Kidney epithelial cell (primary cell): ENCODE measurements around the gene PCMTD2. TPM values are rescaled to one million over a fixed set of nuclear protein-coding genes. Genes with fewer than 3 reads are reported as not detected.

ENCODE experiments used
- DNase-seq: peaks from one replicate; pipeline ENCODE4 v3.0.0-alpha.2; 2010; ENCODE audit warnings: low read depth
- H3K27me3 ChIP-seq: 2 replicates; pipeline ENCODE4 v1.6.0; 2011; ENCODE audit warnings: low read length; ENCODE audit not compliant: control insufficient read depth, insufficient read depth
- H3K36me3 ChIP-seq: 2 replicates; pipeline ENCODE4 v1.5.1; 2011; ENCODE audit warnings: low read length; ENCODE audit not compliant: control insufficient read depth, insufficient read depth
- H3K4me3 ChIP-seq: 2 replicates; pipeline ENCODE4 v1.5.1; 2011; ENCODE audit warnings: low read depth, mild to moderate bottlenecking, control low read depth, low read length
- CTCF ChIP-seq: IDR thresholded peaks from 2 replicates; pipeline ENCODE4 v1.5.1; 2011; ENCODE audit warnings: mild to moderate bottlenecking, moderate library complexity, low read length, control low read depth, inconsistent platforms; ENCODE audit not compliant: insufficient read depth, poor library complexity, severe bottlenecking
- total RNA-seq: library from RNA; depleted of rRNA; stranded (reverse); fragments of >200 nt; gene quantifications from 2 replicates; pipeline ENCODE4 v1.2.3, GENCODE V29; 2015

PCMTD2 gene
- total RNA-seq, 1 donor from 2014 or later = 53.8 TPM

DNA sequence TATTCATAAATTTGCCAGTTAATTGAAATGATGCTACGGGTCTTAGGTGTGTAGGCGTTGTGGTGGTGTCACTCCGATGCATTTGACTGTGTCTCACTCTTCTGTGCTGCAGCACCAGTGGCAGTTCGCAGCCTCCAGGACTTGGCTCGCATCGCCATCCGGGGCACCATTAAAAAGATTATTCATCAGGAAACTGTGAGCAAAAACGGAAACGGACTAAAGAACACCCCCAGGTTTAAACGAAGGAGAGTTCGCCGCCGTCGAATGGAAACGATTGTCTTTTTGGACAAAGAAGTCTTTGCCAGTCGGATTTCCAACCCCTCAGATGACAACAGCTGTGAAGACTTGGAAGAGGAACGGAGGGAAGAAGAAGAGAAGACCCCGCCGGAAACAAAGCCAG is 17.6 kb downstream of the PCMTD2 start:
- no peaks in the 10 kb centered on the region for H3K36me3 ChIP-seq
- H3K27me3 ChIP-seq = no peaks in the 10 kb centered on the region
- no peak for DNase-seq
- no peak for TF ChIP-seq CTCF
- no peak overlapping the region for H3K4me3 ChIP-seq

GRCh38 chr20:64276817-64277216 is 21.3 kb downstream of the PCMTD2 start:
- H3K4me3 ChIP-seq = no peak overlapping the region
- no peak for TF ChIP-seq CTCF
- H3K27me3 ChIP-seq = no peaks in the 10 kb centered on the region
- no peak for DNase-seq
- H3K36me3 ChIP-seq = no peaks in the 10 kb centered on the region

GRCh38 chr20:64277571-64278316 is 22.2 kb downstream of the PCMTD2 start:
- Histone ChIP-seq H3K4me3 (no peak overlapping the region), H3K27me3 (no peaks in the 10 kb centered on the region), H3K36me3 (no peaks in the 10 kb centered on the region)
- no peak for TF ChIP-seq CTCF
- no peak for DNase-seq

- no peak for TF ChIP-seq CTCF
- DNase-seq = no peak
- Histone ChIP-seq H3K27me3 (no peaks in the 10 kb centered on the region), H3K36me3 (no peaks in the 10 kb centered on the region), H3K4me3 (no peak overlapping the region)
Observed at GRCh38 chr20:64278317-64278681, 22.8 kb downstream of the PCMTD2 start.

DNA sequence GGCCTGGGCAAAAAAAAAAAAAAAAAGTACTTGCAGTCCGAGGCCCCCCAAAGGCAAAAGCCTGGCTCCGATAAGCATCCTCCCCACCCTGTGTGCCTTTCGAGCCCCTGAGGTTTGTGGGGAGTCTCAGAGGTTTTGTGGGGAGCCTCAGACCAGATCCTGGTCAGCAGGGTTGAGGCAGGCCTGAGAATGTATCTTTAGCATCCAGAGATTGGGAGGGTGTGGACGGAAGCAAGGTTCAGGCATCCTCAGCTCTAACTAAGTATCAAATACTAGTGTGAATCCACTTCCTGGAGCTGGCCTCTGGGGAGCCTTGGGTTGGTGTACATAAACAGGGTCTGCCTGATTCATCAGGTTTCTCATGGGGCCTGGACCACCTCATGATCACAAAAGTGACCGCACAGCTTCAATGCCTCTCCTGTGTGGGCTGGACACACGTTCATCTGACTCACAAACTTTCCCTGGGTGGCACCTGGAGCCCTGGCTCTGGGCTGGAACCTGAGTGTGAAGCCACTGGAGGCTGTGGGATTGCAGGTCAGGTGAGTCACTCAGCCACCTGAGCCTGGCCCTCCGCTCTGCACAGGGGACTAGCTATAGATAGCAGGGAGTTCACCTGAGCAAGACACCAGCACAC is 24.4 kb downstream of the PCMTD2 start:
- Histone ChIP-seq H3K4me3 (no peak overlapping the region), H3K27me3 (no peaks in the 10 kb centered on the region), H3K36me3 (no peaks in the 10 kb centered on the region)
- TF ChIP-seq CTCF = no peak
- DNase-seq = no peak

- TF ChIP-seq CTCF = no peak
- Histone ChIP-seq H3K27me3 (no peaks in the 10 kb centered on the region), H3K4me3 (no peak overlapping the region), H3K36me3 (no peaks in the 10 kb centered on the region)
- DNase-seq = no peak
Observed at GRCh38 chr20:64280460-64280843, 24.9 kb downstream of the PCMTD2 start.
